22Rv1 (cell line): ENCODE results near the gene CELF2.

Experiments used
- H3K27ac ChIP-seq: fragments of 450-650 bp; 2 replicates; pipeline ENCODE4 v1.5.1; 2017
- CTCF ChIP-seq: fragments of 450-650 bp; IDR thresholded peaks from 2 replicates; pipeline ENCODE4 v1.5.1; 2017; ENCODE audit warnings: mild to moderate bottlenecking
- ZFX ChIP-seq: fragments of 450-650 bp; IDR thresholded peaks from 2 replicates; pipeline ENCODE4 v1.6.1; 2017; ENCODE audit warnings: antibody characterized with exemption, borderline replicate concordance

CELF2 gene

GRCh38 chr10:11081408-11081807 is 63.7 kb downstream of the CELF2 start:
- TF ChIP-seq CTCF (no peak), ZFX (no peak)
- H3K27ac ChIP-seq, result no peak overlapping the region

- TF ChIP-seq CTCF, result no peak
- TF ChIP-seq ZFX, result no peak
- H3K27ac ChIP-seq, result no peak overlapping the region
Observed at GRCh38 chr10:11082526-11082925, 64.9 kb downstream of the CELF2 start.

GRCh38 chr10:11083051-11083450 is 65.4 kb downstream of the CELF2 start:
- TF ChIP-seq ZFX (no peak), CTCF (no peak)
- H3K27ac ChIP-seq, result no peak overlapping the region

- H3K27ac ChIP-seq, result no peak overlapping the region
Observed at GRCh38 chr10:11085545-11085944, 67.9 kb downstream of the CELF2 start.

GRCh38 chr10:11086177-11086840 is 68.6 kb downstream of the CELF2 start:
- no peak for TF ChIP-seq ZFX
- TF ChIP-seq CTCF, result no peak
- no peak overlapping the region for H3K27ac ChIP-seq

More at GRCh38 chr10:11085545-11085944, 67.9 kb downstream of the CELF2 start:
- TF ChIP-seq ZFX (no peak), CTCF (no peak)

GRCh38 chr10:11087372-11087771 is 69.7 kb downstream of the CELF2 start:
- TF ChIP-seq CTCF (no peak), ZFX (no peak)
- H3K27ac ChIP-seq, result no peak overlapping the region

- no peak overlapping the region for H3K27ac ChIP-seq
- TF ChIP-seq ZFX (no peak), CTCF (no peak)
Observed at GRCh38 chr10:11088709-11089108, 71.0 kb downstream of the CELF2 start.
